ENCODE results near the gene SLC17A1.
"Not testable (repeated sequence)": the region's sequence is repeated elsewhere in the genome, so short reads cannot be mapped to it uniquely, and the experiment has no call there.

The SLC17A1 gene

DNA sequence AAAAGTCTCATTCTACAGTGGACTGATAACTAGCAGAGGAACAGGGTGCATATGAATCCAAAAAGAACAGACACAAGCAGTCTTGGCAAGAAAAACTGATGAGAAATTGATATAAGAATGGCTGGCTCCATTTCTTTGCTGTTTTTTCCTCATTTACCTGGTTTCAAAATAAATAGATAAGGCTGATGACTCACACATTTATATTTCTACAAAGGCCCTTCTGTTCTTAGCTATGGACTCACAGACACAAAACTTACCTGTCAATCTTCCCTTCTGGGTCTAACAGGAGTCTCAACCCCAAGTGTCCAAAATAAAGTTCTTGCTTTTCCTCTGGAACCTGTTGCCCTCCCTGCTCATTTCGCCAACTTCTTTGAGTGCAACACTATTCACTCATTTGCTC lies 76.4 kb downstream of the SLC17A1 start:
- DNase-seq = no peak

DNA sequence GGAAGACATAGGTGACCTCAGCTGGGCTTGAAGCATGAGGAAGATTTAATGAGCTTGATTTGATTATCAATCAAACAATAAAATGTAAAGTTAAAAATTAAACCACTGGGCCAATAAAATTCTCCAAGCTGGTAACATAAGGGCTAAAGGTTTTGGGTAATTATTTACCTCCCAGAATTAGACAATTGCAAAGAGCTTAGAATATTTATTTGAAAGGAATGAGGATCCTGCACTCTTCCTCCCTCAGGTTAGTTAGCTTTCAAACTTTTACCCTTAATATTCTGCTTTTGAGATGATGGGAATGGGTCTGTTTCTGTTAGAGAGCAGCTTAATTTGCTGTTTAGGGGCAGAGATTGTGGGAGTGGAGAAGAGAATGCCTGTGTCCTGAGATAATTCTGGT lies 77.3 kb downstream of the SLC17A1 start, which contains the start of gene SLC17A4:
TSS of gene SLC17A4 (plus strand) at position 208 of the 400 bp plus-strand sequence. CDS start 7,221 bp downstream, outside the sequence.
- DNase-seq = no peak

GRCh38 chr6:25753079-25753478 lies 78.8 kb downstream of the SLC17A1 start:
- DNase-seq = no peak

DNA sequence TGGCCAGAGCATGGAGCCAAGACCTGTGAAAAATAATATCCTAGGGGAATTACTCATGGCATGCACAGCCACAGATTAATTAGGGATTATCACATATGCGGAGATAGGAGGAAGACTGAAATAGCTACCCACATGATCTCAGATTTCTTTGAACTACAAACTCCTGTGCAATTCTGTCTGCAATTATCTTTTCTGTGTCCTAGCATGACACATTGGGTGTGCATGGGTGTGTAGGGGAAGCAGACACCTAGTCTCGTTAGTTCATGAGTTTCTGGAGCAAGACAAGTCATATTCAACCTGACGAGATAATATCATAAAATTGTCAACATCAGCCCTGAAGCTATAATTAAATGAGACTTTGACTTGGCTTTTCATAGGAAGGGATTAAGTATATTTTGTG lies 80.9 kb downstream of the SLC17A1 start:
- DNase-seq = no peak

DNA sequence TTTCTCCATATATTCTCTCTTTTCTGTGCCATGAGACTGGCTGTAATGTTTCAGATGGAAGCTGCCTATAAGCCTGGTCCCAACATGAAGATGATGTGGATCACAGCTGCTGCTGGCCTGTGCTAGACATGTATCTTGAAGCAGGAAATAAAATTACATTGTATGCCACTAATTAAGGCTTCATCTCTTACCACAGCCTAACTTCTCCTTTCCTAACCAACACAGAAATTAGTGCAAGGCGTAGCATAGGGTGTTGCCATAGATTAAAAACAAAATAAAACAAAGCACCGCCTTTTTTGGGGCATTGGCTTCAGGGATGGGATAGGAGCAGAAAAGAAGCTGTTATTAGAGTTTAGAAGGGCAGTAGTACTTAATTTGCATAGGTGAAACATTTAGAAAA lies 82.0 kb downstream of the SLC17A1 start:
- DNase-seq = no peak

- not testable (repeated sequence) for DNase-seq
Measured at GRCh38 chr6:25748601-25749517, 83.0 kb downstream of the SLC17A1 start.

DNA sequence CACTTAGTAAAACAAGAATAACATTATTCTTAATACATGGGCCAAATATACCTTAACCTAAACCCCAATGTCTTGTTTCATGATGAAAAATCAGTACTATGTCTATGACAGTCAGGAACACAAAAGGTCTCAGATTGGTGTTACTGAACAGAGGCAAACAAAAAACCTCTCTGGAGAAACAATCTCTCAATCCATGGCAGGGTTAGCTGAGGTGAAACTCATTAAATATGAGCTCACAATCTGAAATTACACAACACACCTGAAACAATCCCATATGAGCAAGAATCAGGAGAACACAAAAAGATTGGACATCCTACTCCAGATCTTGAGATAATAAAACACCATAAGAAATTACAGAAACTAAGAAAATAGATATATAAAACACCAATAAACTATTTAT lies 83.8 kb downstream of the SLC17A1 start:
- no peak for DNase-seq

DNA sequence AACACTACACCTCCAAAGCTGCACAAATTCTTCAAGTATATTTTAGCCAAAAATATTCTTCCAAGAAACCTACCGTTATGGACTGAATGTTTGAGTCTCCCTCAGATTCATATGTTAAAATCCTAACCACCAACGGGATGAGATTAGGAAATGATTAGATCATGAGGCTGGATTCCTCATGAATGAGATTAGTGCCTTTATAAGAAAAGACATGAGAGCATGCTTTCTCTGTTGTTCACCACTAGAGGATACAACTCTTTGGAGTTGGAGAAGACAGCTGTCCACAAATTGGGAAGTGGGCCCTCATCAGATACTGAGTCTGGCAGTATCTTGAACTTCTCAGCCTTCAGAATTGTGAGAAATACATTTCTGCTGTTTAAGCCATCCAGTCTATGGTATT lies 84.4 kb downstream of the SLC17A1 start:
- no peak for DNase-seq

DNA sequence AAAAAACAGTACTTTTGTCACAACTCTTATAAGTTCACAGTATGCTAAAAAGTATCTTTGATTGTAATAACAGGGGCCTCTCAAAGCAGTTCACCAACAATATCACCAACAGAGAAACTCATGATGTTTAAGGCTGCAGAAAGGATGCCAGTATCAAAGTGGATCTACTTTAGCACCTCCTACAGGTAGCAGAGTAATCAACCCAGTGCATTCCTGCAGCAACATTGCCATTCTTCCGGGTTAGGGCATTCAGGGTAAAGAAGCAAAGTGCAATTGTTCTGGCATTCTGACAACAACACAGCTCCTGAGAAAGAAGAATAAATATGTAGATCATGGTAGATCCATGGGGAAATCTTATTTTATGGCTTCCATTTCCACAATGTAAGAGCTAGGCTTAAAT lies 84.9 kb downstream of the SLC17A1 start:
- DNase-seq = no peak

GRCh38 chr6:25745836-25746235 lies 86.0 kb downstream of the SLC17A1 start:
- no peak for DNase-seq

DNA sequence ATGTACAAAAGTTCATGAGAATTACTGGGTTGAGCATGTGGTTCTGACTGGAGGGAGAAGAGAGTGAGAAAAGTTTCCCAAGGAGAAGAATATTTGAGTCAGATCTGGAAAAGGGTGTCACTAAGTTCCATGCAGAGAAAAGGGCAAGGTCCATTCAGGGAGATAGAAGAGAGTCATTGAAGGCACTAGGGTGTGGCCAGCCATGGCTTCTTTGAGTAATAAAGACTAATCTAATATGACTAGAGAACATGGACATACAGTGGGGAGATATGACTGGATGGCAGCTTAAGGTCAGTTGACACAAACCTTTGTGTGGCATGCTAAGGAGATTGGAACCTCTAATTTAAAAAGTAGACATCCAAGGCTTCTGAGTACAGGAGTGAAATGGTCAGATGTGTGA lies 88.0 kb downstream of the SLC17A1 start:
- DNase-seq = no peak

GRCh38 chr6:25735261-25735660 lies 96.6 kb downstream of the SLC17A1 start:
- no peak for DNase-seq
